RWPE1 (cell line): ENCODE data around the gene LSM10.

ENCODE experiments used
- CTCF ChIA-PET: fragments of 350-600 bp; sonication (Branson Sonifier 250); formaldehyde crosslinking; extraction: SDS; loops from one replicate; lab custom pipeline; 2021; lab: Yijun Ruan, JAX
- POLR2A ChIA-PET: fragments of 400-600 bp; formaldehyde crosslinking; extraction: SDS; loops from one replicate; lab custom pipeline; 2020; ENCODE audit warnings: antibody characterized with exemption; ENCODE audit not compliant: low non-redundant PET; lab: Yijun Ruan, JAX
- DNase-seq: peaks from one replicate; pipeline ENCODE4 v3.0.0; 2012; ENCODE audit warnings: low spot score
- H3K27ac ChIP-seq: fragments of 450-650 bp; 2 replicates; pipeline ENCODE4 v1.5.1; 2017
- CTCF ChIP-seq: fragments of 450-650 bp; conservative IDR thresholded peaks from 2 replicates; pipeline ENCODE4 v1.5.1; 2017; ENCODE audit warnings: low read depth, mild to moderate bottlenecking

The LSM10 gene

GRCh38 chr1:36402504-36402890 lies 4.8 kb upstream of the LSM10 start:
- H3K27ac ChIP-seq: no peak overlapping the region
- CTCF ChIA-PET: no interaction called here
- no peak for DNase-seq
- no peak for TF ChIP-seq CTCF
- POLR2A ChIA-PET: no interaction called here

- H3K27ac ChIP-seq: no peak overlapping the region
- CTCF ChIA-PET: no interaction called here
- no peak for DNase-seq
- POLR2A ChIA-PET: no interaction called here
- no peak for TF ChIP-seq CTCF
These were observed 4.1 kb upstream of the LSM10 start for GRCh38 chr1:36401602-36402503.

- no peak overlapping the region for H3K27ac ChIP-seq
- ChIA-PET POLR2A (interaction anchor here (1.0 kb wide), 1 partner anchor 23 kb away, joined by 3 read pairs; no protein-coding TSS in a partner anchor), CTCF (interaction anchor here (0.9 kb wide), 1 partner anchor 32 kb away, joined by 4 read pairs; no protein-coding TSS in a partner anchor)
- no peak for DNase-seq
- TF ChIP-seq CTCF: no peak
These were observed 3.3 kb upstream of the LSM10 start for GRCh38 chr1:36400825-36401601.

- ChIA-PET POLR2A (interaction anchor here (1.0 kb wide), 1 partner anchor 23 kb away, joined by 3 read pairs; no protein-coding TSS in a partner anchor), CTCF (interaction anchor here (0.9 kb wide), 1 partner anchor 31 kb away, joined by 4 read pairs; no protein-coding TSS in a partner anchor)
- no peak for DNase-seq
- H3K27ac ChIP-seq: no peak overlapping the region
- TF ChIP-seq CTCF: no peak
These were observed 2.8 kb upstream of the LSM10 start for GRCh38 chr1:36400514-36400824.

GRCh38 chr1:36398370-36398977 lies 766 bp upstream of the LSM10 start:
- ChIA-PET POLR2A (no interaction called here), CTCF (interaction anchor here (0.7 to 1.3 kb wide), 2 partner anchors 16 to 30 kb away, joined by 3 to 4 read pairs; no protein-coding TSS in a partner anchor)
- no peak for TF ChIP-seq CTCF
- H3K27ac ChIP-seq: peak overlapping the region; percentile 78; the same call in 1 of the 2 replicates
- no peak for DNase-seq

GRCh38 chr1:36397083-36397377 lies 678 bp downstream of the LSM10 start:
- TF ChIP-seq CTCF: no peak
- ChIA-PET POLR2A (interaction anchor here (0.6 to 1.4 kb wide), 3 partner anchors 10 to 204 kb away, joined by 3 to 7 read pairs (median 4); no protein-coding TSS in a partner anchor), CTCF (interaction anchor here (0.6 to 0.8 kb wide), 3 partner anchors 10 to 111 kb away, joined by 3 to 6 read pairs (median 4); no protein-coding TSS in a partner anchor)
- DNase-seq: no peak
- H3K27ac ChIP-seq: peak overlapping the region; percentile 78
